T-helper 2 cell treated with Interferon-gamma antibody and Interleukin-4, amounts not matched to agents 100 ng/mL and 5 ng/mL, for 36 hours (primary cell): ENCODE measurements around the gene SLC44A5. TPM values are rescaled to one million over a fixed set of nuclear protein-coding genes. Genes with fewer than 3 reads are reported as not detected.
"Not testable (repeated sequence)": the region's sequence is repeated elsewhere in the genome, so short reads cannot be mapped to it uniquely, and the experiment has no call there.

Experiments used
- intact Hi-C: fragments of 100-400 bp; cut with micrococcal nuclease; formaldehyde crosslinking; loops from one replicate; pipeline ENCODE4 v1.15.1; 2023
- total RNA-seq: library from RNA; stranded (reverse); gene quantifications from 2 replicates; pipeline ENCODE4 v1.2.3, GENCODE V29; 2022

SLC44A5 gene
- total RNA-seq, 1 donor from 2014 or later: not detected

- intact Hi-C loops: not testable (repeated sequence)
Observed at GRCh38 chr1:75593457-75593856, 17.5 kb downstream of the SLC44A5 start.

- intact Hi-C loops: no loop called here
Observed at GRCh38 chr1:75589637-75590036, 21.3 kb downstream of the SLC44A5 start.

- intact Hi-C loops: no loop called here
Observed at GRCh38 chr1:75588779-75589475, 22.0 kb downstream of the SLC44A5 start.

GRCh38 chr1:75587692-75588091, 23.2 kb downstream of the SLC44A5 start:
- intact Hi-C loops: no loop called here

GRCh38 chr1:75583282-75583681, 27.6 kb downstream of the SLC44A5 start:
- intact Hi-C loops: no loop called here

- intact Hi-C loops: no loop called here
Observed at GRCh38 chr1:75582725-75583261, 28.1 kb downstream of the SLC44A5 start.

- intact Hi-C loops: no loop called here
Observed at GRCh38 chr1:75579046-75579445, 31.9 kb downstream of the SLC44A5 start.

GRCh38 chr1:75575837-75576236, 35.1 kb downstream of the SLC44A5 start:
- intact Hi-C loops: no loop called here

GRCh38 chr1:75567191-75567590, 43.7 kb downstream of the SLC44A5 start:
- intact Hi-C loops: no loop called here

- intact Hi-C loops: no loop called here
Observed at GRCh38 chr1:75559800-75560199, 51.1 kb downstream of the SLC44A5 start.

GRCh38 chr1:75559136-75559535, 51.8 kb downstream of the SLC44A5 start:
- intact Hi-C loops: no loop called here

- intact Hi-C loops: no loop called here
Observed at GRCh38 chr1:75554870-75555269, 56.0 kb downstream of the SLC44A5 start.

GRCh38 chr1:75554181-75554580, 56.7 kb downstream of the SLC44A5 start:
- intact Hi-C loops: no loop called here

GRCh38 chr1:75550559-75550958, 60.4 kb downstream of the SLC44A5 start:
- intact Hi-C loops: no loop called here

- intact Hi-C loops: no loop called here
Observed at GRCh38 chr1:75548721-75549480, 62.0 kb downstream of the SLC44A5 start.

- intact Hi-C loops: no loop called here
Observed at GRCh38 chr1:75543705-75544104, 67.2 kb downstream of the SLC44A5 start.

- intact Hi-C loops: no loop called here
Observed at GRCh38 chr1:75542818-75543570, 67.9 kb downstream of the SLC44A5 start.

- intact Hi-C loops: no loop called here
Observed at GRCh38 chr1:75539230-75540116, 71.4 kb downstream of the SLC44A5 start.

GRCh38 chr1:75533085-75533484, 77.8 kb downstream of the SLC44A5 start:
- intact Hi-C loops: no loop called here

GRCh38 chr1:75531570-75531969, 79.3 kb downstream of the SLC44A5 start:
- intact Hi-C loops: no loop called here

- intact Hi-C loops: no loop called here
Observed at GRCh38 chr1:75529488-75529887, 81.4 kb downstream of the SLC44A5 start.
